Skeletal muscle satellite cell (primary cell): ENCODE data around the gene ISG20. TPM values are rescaled to one million over a fixed set of nuclear protein-coding genes. Genes with fewer than 3 reads are reported as not detected.
A peak's percentile ranks its signal among the peaks of the same experiment; 100 is the strongest.

Experiments used
- H3K27me3 ChIP-seq: 2 replicates; pipeline ENCODE4 v1.7.0; 2013; ENCODE audit warnings: low read length; ENCODE audit not compliant: control insufficient read depth, insufficient read depth
- H3K36me3 ChIP-seq: 2 replicates; pipeline ENCODE4 v1.7.0; 2013; ENCODE audit warnings: mild to moderate bottlenecking, control low read depth, low read length; ENCODE audit not compliant: insufficient read depth
- H3K4me1 ChIP-seq: 2 replicates; pipeline ENCODE4 v1.7.0; 2013; ENCODE audit warnings: low read length; ENCODE audit not compliant: control insufficient read depth, insufficient read depth
- H3K4me2 ChIP-seq: 2 replicates; pipeline ENCODE4 v1.7.0; 2013; ENCODE audit warnings: mild to moderate bottlenecking, low read length
- H3K4me3 ChIP-seq: 2 replicates; pipeline ENCODE4 v1.7.0; 2013; ENCODE audit warnings: low read length
- H3K9ac ChIP-seq: 2 replicates; pipeline ENCODE4 v1.7.0; 2013; ENCODE audit warnings: mild to moderate bottlenecking, low read depth, low read length, moderate library complexity
- H3K9me3 ChIP-seq: replicated peaks from 2 replicates; pipeline ENCODE4 v1.7.0; 2013; ENCODE audit warnings: mild to moderate bottlenecking, control low read depth, low read length
- small RNA-seq: library from RNA; depleted of rRNA; stranded (forward); fragments of <200 nt; gene quantifications from one replicate; pipeline ENCODE3, GENCODE V24; 2012

ISG20 gene

DNA sequence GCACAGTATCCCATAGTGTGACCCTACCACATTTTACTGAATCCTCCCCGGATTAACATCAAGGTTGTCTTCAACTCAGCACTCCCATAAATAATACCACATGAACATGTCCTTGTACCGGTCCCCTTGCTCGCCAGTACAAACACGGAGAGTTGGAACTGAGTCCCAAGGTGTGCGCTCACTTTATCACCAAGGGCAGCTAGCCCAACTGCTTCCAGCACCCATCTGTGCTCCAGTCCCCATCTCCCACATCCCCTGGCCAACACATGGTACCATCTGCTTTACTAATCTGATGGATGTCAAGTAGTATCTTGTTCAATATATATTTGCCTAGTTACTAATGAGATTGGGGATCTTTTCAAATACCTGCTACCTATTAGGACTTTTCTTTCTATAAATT, 64.7 kb downstream of the ISG20 start:
- H3K4me2 ChIP-seq, result no peak overlapping the region
- no peak overlapping the region for H3K9ac ChIP-seq
- peaks cover 16% of the 10 kb centered on the region for H3K27me3 ChIP-seq
- no peak overlapping the region for H3K4me3 ChIP-seq
- peaks cover 15% of the 10 kb centered on the region for H3K4me1 ChIP-seq
- H3K36me3 ChIP-seq, result no peaks in the 10 kb centered on the region
- H3K9me3 ChIP-seq, result no peaks in the 10 kb centered on the region

DNA sequence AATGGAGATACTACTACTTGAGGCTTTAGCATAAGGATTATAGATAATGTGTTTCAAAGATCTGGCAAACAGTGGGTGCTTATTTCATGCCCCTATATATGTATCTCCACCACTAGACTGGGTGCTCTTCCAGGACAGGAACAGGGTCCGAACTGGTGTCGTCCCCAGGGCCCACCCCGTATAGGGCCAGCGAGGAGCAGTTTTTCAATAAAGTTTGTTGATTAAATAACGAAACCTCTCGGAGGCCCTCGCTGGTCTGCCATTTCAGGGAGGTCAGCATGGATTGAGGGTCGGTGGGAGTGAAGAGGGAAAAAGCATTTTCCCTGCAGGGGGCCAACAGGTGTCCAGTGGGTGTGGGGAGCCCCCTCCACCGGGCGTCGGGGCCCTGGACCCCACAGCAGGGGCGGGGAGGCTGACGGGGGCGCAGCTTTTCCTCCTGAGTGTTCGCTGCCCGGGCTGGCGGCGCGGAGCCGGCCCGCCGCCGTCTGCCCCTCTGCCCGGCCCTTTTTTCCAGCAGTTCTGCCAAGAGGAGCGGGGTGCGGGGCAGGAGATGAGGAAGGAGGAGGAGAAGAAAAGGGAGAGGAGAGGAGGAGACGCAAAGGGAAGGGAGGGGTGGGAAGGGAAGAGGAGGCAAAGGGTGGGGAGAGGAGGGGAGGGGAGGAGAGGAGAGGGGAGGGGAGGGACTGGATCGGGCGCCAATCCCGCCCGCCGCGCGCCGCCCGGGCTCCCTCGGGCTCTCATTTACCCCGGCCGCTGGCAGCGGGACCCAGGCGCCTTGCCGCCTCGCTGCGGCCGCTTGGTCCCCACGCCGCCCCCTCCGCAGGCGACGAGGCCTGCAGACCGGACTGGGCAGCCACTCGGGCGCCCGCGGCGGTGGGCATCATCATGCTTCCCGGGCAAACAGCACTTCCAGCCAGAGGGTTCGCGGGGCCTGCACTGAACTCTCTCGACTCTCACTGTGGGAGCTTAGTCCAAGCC, 66.3 kb downstream of the ISG20 start:
- peak overlapping the region; percentile 63 for H3K4me3 ChIP-seq
- peak overlapping the region; percentile 79 for H3K9ac ChIP-seq
- H3K4me2 ChIP-seq, result peak overlapping the region; percentile 83
- no peaks in the 10 kb centered on the region for H3K9me3 ChIP-seq
- H3K27me3 ChIP-seq, result peaks cover under 1% of the 10 kb centered on the region
- peaks cover 18% of the 10 kb centered on the region for H3K4me1 ChIP-seq
- no peaks in the 10 kb centered on the region for H3K36me3 ChIP-seq

DNA sequence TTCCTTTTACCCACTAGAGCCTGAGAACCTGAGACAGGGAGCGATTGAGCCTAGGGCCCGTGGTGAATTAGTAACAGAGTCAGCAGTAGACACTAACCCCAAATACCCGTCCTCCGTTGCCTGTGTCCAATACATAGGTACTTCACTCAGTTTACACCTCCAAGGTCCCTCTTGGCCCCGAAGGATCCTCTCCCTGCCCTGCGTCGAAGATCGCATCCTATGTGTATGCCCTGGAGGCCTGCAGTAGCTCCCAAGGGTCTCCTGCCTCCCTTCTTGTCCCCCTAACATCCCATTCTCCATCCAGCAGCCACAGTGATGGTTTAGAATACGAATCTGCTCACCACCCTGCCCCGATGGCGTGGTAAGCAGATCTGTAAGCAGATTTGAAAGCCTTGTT, 67.0 kb downstream of the ISG20 start:
- Histone ChIP-seq H3K9ac (peak overlapping the region; percentile 79), H3K4me3 (peak overlapping the region; percentile 63), H3K27me3 (peaks cover 3% of the 10 kb centered on the region), H3K4me2 (peak overlapping the region; percentile 83), H3K9me3 (no peaks in the 10 kb centered on the region), H3K36me3 (no peaks in the 10 kb centered on the region), H3K4me1 (peaks cover 18% of the 10 kb centered on the region)

Small RNA genes lying within 50 kb of the gene (small RNA-seq; reads per million reads assigned to genes)
- gene MIR1179 (not detected), gene MIR7-2 (1.6 reads per million, percentile 57 among the genes with 10 or more reads in this experiment)
